Colonic mucosa (tissue), 4 donors: ENCODE measurements around the gene BMPER. TPM values are rescaled to one million over a fixed set of nuclear protein-coding genes. Genes with fewer than 3 reads are reported as not detected.

Experiments used
- DNase-seq: peaks from one replicate; pipeline ENCODE4 v3.0.0-alpha.2; 2020
- H3K27ac ChIP-seq: fragments of 200-600 bp; one replicate; pipeline ENCODE4 v1.8.0; 2021
- H3K27me3 ChIP-seq: fragments of 200-600 bp; one replicate; pipeline ENCODE4 v1.8.0; 2021
- H3K36me3 ChIP-seq: fragments of 200-600 bp; one replicate; pipeline ENCODE4 v1.8.0; 2021
- H3K4me1 ChIP-seq: fragments of 200-600 bp; one replicate; pipeline ENCODE4 v1.8.0; 2021; ENCODE audit warnings: mild to moderate bottlenecking
- H3K4me3 ChIP-seq: fragments of 200-600 bp; one replicate; pipeline ENCODE4 v1.8.0; 2021
- H3K9ac ChIP-seq, 2 donors: one replicate each; pipeline ENCODE4 v1.7.0; 2013; ENCODE audit warnings: control low read depth in 2 of 2, low read depth in 2 of 2, low read length in 2 of 2
- H3K9me3 ChIP-seq: fragments of 200-600 bp; one replicate; pipeline ENCODE4 v1.8.0; 2021
- CTCF ChIP-seq: fragments of 200-600 bp; IDR thresholded peaks from one replicate; pipeline ENCODE4 v1.8.0; 2022; ENCODE audit warnings: antibody characterized with exemption, mild to moderate bottlenecking
- intact Hi-C: fragments of 100-400 bp; cut with DNase I; formaldehyde crosslinking; loops from one replicate; pipeline ENCODE4 v1.14.1; 2022
- total RNA-seq, 2 donors: library from RNA; stranded (reverse); fragmentation: NEBNext Ultra II Directional in 1 of 2; extraction: Animal tissue kit (Norgen Biotek cat#: 25700) in 1 of 2; gene quantifications; one replicate each; pipeline ENCODE4 v1.2.1, GENCODE V29; 2021
- donor health status: healthy.
- donor health status: DM: no; HTN: no; CAD: no.
- donor health status: DM: no; HTN: no; CAD: no.

BMPER gene
- total RNA-seq, 2 donors from 2014 or later = 0.85 to 1.3 TPM

- Histone ChIP-seq H3K9ac (no peak overlapping the region), H3K27ac (no peak overlapping the region), H3K36me3 (no peaks in the 10 kb centered on the region), H3K4me3 (no peak overlapping the region), H3K27me3 (no peaks in the 10 kb centered on the region), H3K4me1 (no peaks in the 10 kb centered on the region), H3K9me3 (no peaks in the 10 kb centered on the region)
- no peak for DNase-seq
- no peak for TF ChIP-seq CTCF
- intact Hi-C loops = no loop called here
Measured at GRCh38 chr7:34093276-34093675, 187.9 kb downstream of the BMPER start.

- Histone ChIP-seq H3K4me3 (no peak overlapping the region), H3K4me1 (no peaks in the 10 kb centered on the region), H3K9me3 (no peaks in the 10 kb centered on the region), H3K27me3 (no peaks in the 10 kb centered on the region), H3K36me3 (no peaks in the 10 kb centered on the region), H3K9ac (no peak overlapping the region), H3K27ac (no peak overlapping the region)
- DNase-seq = peak; percentile 44
- intact Hi-C loops = no loop called here
- TF ChIP-seq CTCF = no peak
Measured at GRCh38 chr7:34096198-34096651, 190.9 kb downstream of the BMPER start.

- Histone ChIP-seq H3K4me3 (no peak overlapping the region), H3K9ac (no peak overlapping the region), H3K9me3 (no peaks in the 10 kb centered on the region), H3K4me1 (no peaks in the 10 kb centered on the region), H3K36me3 (no peaks in the 10 kb centered on the region), H3K27me3 (no peaks in the 10 kb centered on the region), H3K27ac (no peak overlapping the region)
- no peak for TF ChIP-seq CTCF
- intact Hi-C loops = no loop called here
- no peak for DNase-seq
Measured at GRCh38 chr7:34096777-34097176, 191.4 kb downstream of the BMPER start.

- Histone ChIP-seq H3K36me3 (no peaks in the 10 kb centered on the region), H3K4me1 (no peaks in the 10 kb centered on the region), H3K27ac (no peak overlapping the region), H3K9ac (no peak overlapping the region), H3K4me3 (no peak overlapping the region), H3K27me3 (no peaks in the 10 kb centered on the region), H3K9me3 (no peaks in the 10 kb centered on the region)
- DNase-seq = no peak
- no peak for TF ChIP-seq CTCF
- intact Hi-C loops = no loop called here
Measured at GRCh38 chr7:34100661-34101060, 195.3 kb downstream of the BMPER start.

- Histone ChIP-seq H3K36me3 (no peaks in the 10 kb centered on the region), H3K9ac (no peak overlapping the region), H3K4me3 (no peak overlapping the region), H3K4me1 (no peaks in the 10 kb centered on the region), H3K27me3 (no peaks in the 10 kb centered on the region), H3K9me3 (no peaks in the 10 kb centered on the region), H3K27ac (no peak overlapping the region)
- TF ChIP-seq CTCF = no peak
- intact Hi-C loops = no loop called here
- DNase-seq = no peak
Measured at GRCh38 chr7:34104115-34104514, 198.8 kb downstream of the BMPER start.

GRCh38 chr7:34104992-34105391 is 199.7 kb downstream of the BMPER start:
- no peaks in the 10 kb centered on the region for H3K36me3 ChIP-seq
- H3K9ac ChIP-seq = no peak overlapping the region
- intact Hi-C loops = no loop called here
- no peaks in the 10 kb centered on the region for H3K4me1 ChIP-seq
- no peak overlapping the region for H3K27ac ChIP-seq
- H3K4me3 ChIP-seq = no peak overlapping the region
- no peaks in the 10 kb centered on the region for H3K27me3 ChIP-seq
- no peak for DNase-seq
- H3K9me3 ChIP-seq = no peaks in the 10 kb centered on the region
- no peak for TF ChIP-seq CTCF
